ENCODE results near the gene FAM200C. TPM values are rescaled to one million over a fixed set of nuclear protein-coding genes. Genes with fewer than 3 reads are reported as not detected.

The FAM200C gene
- total RNA-seq (2021; ENCODE audit: unreplicated experiment) (4.2 TPM), Bru-seq, nascent RNA (percentile 91 among the genes with signal in this experiment), BruChase-seq, experiment 1, labeled RNA remaining after a 6-hour chase (percentile 58 among the genes with signal in this experiment), BruChase-seq, experiment 2, labeled RNA remaining after a 2-hour chase (percentile 79 among the genes with signal in this experiment)
- 0.90 and 1.6 TPM in 2 replicates for polyA plus RNA-seq (2012)
- long read RNA-seq, transcript ZBED8-201 (2 exons, 2,851 nt), result major isoform, 24 of 26 reads
- long read RNA-seq, partial matches to known transcripts, result 0 of 26 reads
- long read RNA-seq, other reads (novel, unspliced or antisense), result 0 of 26 reads

DNA sequence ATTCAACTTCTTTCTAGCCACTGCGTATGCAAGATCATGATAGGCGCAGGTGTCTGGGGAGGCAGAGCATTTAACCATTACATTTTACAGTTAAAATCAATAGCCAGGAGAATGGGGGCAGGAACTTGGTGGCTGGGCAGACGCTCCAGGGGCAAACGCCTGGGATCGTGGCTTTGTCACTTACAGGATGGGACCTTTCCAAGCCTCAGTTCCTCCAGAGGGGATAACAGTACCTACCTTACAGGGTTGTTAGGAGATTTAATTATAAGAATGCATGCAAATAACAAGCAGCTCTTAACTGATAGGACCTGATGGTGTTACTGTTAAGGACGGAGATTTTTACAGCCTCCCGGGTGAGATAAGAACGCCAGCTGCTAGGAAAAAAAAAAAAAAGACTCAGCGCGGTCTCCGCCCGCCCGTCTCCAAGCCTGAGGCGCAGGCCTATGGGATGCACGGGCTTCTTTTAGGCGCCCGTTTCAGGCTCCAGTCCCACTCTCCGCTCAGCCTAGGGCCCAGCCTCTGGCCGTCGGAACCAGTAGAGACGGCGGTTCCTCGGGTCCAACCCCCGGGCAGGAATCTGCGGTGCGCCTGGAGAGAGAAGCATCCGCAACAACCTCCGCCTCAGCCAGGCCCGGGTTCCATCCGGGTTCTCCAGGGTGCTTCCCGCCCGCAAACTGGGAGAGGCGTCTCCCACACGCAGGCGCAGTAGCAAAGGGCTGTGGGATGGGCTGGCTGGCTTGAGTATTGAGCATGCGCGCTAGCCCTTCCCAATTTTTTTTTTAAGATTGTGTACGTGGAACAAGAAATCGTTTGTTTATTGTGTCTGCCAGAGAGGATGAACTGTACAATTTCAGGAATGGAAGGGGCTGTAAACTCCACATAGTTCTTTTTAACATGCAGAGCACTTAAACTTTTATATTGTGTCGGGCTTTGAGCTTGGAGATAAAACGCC is at the start of gene FAM200C:
FAM200C (minus strand) TSS at position 653 of the 952 bp plus-strand sequence. CDS start 4,564 bp downstream, outside the sequence.
- Histone ChIP-seq H3K4me1 (ENCODE audit: control insufficient read depth in 1 of 2, insufficient read depth in 2 of 2, low read length in 2 of 2) (peaks cover 0 to 14% of the 10 kb centered on the region in 2 experiments; a peak in 2 of 4 replicates), H3K27me3 (ENCODE audit: insufficient read depth, low read length) (no peaks in the 10 kb centered on the region), H3K36me3 (ENCODE audit: control insufficient read depth in 1 of 2, insufficient read depth in 2 of 2, low read length in 2 of 2) (peaks cover 4 to 14% of the 10 kb centered on the region in 2 experiments; a peak in 2 of 4 replicates), H3K9ac (ENCODE audit: low read length) (peak within 1 kb of the TSS; percentile 79), H3K9me2 (ENCODE audit: insufficient read depth) (no peaks in the 10 kb centered on the region), H3K79me2 (ENCODE audit: insufficient read depth, low read length) (peaks cover 19% of the 10 kb centered on the region), H2AFZ (ENCODE audit: low read depth, low read length, poor library complexity, severe bottlenecking) (peak within 1 kb of the TSS; percentile 56), H3K4me2 (ENCODE audit: low read length) (peak within 1 kb of the TSS; percentile 83), H3K27ac (ENCODE audit: low read depth, low read length) (peak within 1 kb of the TSS; percentile 62), H4K20me1 (ENCODE audit: insufficient read depth) (no peaks in the 10 kb centered on the region), H3K9me3 (ENCODE audit: control insufficient read depth in 1 of 2, insufficient read depth in 1 of 2, low read depth in 1 of 2, low read length in 2 of 2) (no peaks in the 10 kb centered on the region), H3K4me3 (replicated peaks in 1 of 2; ENCODE audit: low read depth in 1 of 2, low read length in 2 of 2) (peak within 1 kb of the TSS; percentile 69 to 83)
- TSS peak; percentile 69 for BruUV-seq (replicated peaks)
- intact Hi-C loops (cut with micrococcal nuclease), result no loop called here
- peak; percentile 86 for DNase-seq (ENCODE audit: low read depth, low spot score)
- CTCF ChIA-PET, result interaction anchor here (1.7 to 2.8 kb wide), 2 partner anchors 10 to 378 kb away, joined by 6 to 21 read pairs; no protein-coding TSS in a partner anchor
- POLR2A ChIA-PET, result interaction anchor here (1.2 to 1.5 kb wide), 2 partner anchors 11 to 22 kb away, joined by 4 read pairs; partner anchors contain the start of gene PTTG1
- peak; percentile 94 for TF ChIP-seq POLR2A (IDR thresholded peaks at IDR 0.05; ENCODE audit: borderline replicate concordance, extremely low read depth, insufficient read depth, insufficient read length)
- TF ChIP-seq EZH2 (IDR thresholded peaks at IDR 0.05), result no peak
- TF ChIP-seq POLR2AphosphoS5 (IDR thresholded peaks at IDR 0.05; ENCODE audit: low read depth, low read length), result peak; percentile 97
- TF ChIP-seq RAD21 (IDR thresholded peaks at IDR 0.05; ENCODE audit: low read depth), result no peak
- TF ChIP-seq EGR1 (IDR thresholded peaks at IDR 0.05; ENCODE audit: low read depth), result no peak
- no peak for TF ChIP-seq YY1 (IDR thresholded peaks at IDR 0.05; ENCODE audit: extremely low read depth, insufficient replicate concordance, low read depth, low read length)
- TF ChIP-seq SP1 (IDR thresholded peaks at IDR 0.05; ENCODE audit: low read depth), result no peak; the same call in 1 of the 2 replicates
- TF ChIP-seq ELF1 (IDR thresholded peaks at IDR 0.05; ENCODE audit: borderline replicate concordance, low read depth), result no peak
- TF ChIP-seq, protein P1, sequence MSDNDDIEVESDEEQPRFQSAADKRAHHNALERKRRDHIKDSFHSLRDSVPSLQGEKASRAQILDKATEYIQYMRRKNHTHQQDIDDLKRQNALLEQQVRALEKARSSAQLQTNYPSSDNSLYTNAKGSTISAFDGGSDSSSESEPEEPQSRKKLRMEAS (IDR thresholded peaks at IDR 0.05), result no peak; the same call in 1 of the 2 replicates
- no peak for TF ChIP-seq CEBPB (IDR thresholded peaks at IDR 0.05; ENCODE audit: low read depth)
- TF ChIP-seq, protein P2, sequence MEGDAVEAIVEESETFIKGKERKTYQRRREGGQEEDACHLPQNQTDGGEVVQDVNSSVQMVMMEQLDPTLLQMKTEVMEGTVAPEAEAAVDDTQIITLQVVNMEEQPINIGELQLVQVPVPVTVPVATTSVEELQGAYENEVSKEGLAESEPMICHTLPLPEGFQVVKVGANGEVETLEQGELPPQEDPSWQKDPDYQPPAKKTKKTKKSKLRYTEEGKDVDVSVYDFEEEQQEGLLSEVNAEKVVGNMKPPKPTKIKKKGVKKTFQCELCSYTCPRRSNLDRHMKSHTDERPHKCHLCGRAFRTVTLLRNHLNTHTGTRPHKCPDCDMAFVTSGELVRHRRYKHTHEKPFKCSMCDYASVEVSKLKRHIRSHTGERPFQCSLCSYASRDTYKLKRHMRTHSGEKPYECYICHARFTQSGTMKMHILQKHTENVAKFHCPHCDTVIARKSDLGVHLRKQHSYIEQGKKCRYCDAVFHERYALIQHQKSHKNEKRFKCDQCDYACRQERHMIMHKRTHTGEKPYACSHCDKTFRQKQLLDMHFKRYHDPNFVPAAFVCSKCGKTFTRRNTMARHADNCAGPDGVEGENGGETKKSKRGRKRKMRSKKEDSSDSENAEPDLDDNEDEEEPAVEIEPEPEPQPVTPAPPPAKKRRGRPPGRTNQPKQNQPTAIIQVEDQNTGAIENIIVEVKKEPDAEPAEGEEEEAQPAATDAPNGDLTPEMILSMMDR (IDR thresholded peaks at IDR 0.05 in 2 of 3, conservative IDR thresholded peaks at IDR 0.05 in 1 of 3; ENCODE audit: borderline replicate concordance in 1 of 3, insufficient read depth in 1 of 3, low read depth in 2 of 3, low read length in 2 of 3), result no peak
- TF ChIP-seq SRF (IDR thresholded peaks at IDR 0.05; ENCODE audit: low read depth), result no peak
- TF ChIP-seq ZNF274 (IDR thresholded peaks at IDR 0.05; ENCODE audit: low read depth, low read length), result no peak
- TF ChIP-seq, protein P3, sequence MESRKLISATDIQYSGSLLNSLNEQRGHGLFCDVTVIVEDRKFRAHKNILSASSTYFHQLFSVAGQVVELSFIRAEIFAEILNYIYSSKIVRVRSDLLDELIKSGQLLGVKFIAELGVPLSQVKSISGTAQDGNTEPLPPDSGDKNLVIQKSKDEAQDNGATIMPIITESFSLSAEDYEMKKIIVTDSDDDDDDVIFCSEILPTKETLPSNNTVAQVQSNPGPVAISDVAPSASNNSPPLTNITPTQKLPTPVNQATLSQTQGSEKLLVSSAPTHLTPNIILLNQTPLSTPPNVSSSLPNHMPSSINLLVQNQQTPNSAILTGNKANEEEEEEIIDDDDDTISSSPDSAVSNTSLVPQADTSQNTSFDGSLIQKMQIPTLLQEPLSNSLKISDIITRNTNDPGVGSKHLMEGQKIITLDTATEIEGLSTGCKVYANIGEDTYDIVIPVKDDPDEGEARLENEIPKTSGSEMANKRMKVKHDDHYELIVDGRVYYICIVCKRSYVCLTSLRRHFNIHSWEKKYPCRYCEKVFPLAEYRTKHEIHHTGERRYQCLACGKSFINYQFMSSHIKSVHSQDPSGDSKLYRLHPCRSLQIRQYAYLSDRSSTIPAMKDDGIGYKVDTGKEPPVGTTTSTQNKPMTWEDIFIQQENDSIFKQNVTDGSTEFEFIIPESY (IDR thresholded peaks at IDR 0.05; ENCODE audit: extremely low read depth, insufficient replicate concordance, low read length), result no peak
- no peak for TF ChIP-seq FOSL1 (IDR thresholded peaks at IDR 0.05; ENCODE audit: low read depth)
- peak; percentile 98 for TF ChIP-seq ZFX (IDR thresholded peaks at IDR 0.05)
- TF ChIP-seq CBX3 (IDR thresholded peaks at IDR 0.05; ENCODE audit: low read depth), result no peak
- TF ChIP-seq TCF7L2 (IDR thresholded peaks at IDR 0.05; ENCODE audit: borderline replicate concordance, extremely low read depth, insufficient read depth, insufficient read length), result no peak
- no peak for TF ChIP-seq JUND (IDR thresholded peaks at IDR 0.05)
- peak; percentile 67; the same call in 1 of the 2 replicates for TF ChIP-seq SIN3A (IDR thresholded peaks at IDR 0.05; ENCODE audit: low read depth)
- RAD21 ChIA-PET (ENCODE audit: low non-redundant PET in 1 of 2, low total read pairs in 2 of 2, uncharacterized antibody in 2 of 2, unreplicated experiment in 2 of 2), result no interaction called here
- peak; percentile 92 for ATAC-seq
